HEK293 (cell line): Measurements from ENCODE around the gene CELSR3.

Experiments used
- CTCF ChIA-PET: fragments of 350-600 bp; formaldehyde crosslinking; extraction: SDS; loops from one replicate; lab custom pipeline; 2021; ENCODE audit warnings: antibody characterized with exemption; lab: Yijun Ruan, JAX
- POLR2A ChIA-PET: fragments of 300-600 bp; formaldehyde crosslinking; extraction: SDS; loops from one replicate; lab custom pipeline; 2020; ENCODE audit warnings: antibody characterized with exemption, inconsistent platforms; lab: Yijun Ruan, JAX
- H3K27ac ChIP-seq: fragments of 200-500 bp; sonication (Bioruptor generic); 2 replicates; pipeline ENCODE4 v1.5.1; 2014; ENCODE audit warnings: low read depth, low read length, control low read depth, inconsistent platforms; ENCODE audit errors: extremely low read depth
- H3K36me3 ChIP-seq, 2 experiments: fragments of 200-500 bp in 1 of 2; sonication (Bioruptor generic) in 1 of 2; 1 replicate in 1 of 2; 2 replicates in 1 of 2; pipeline ENCODE4 v1.5.1; 2014 to 2017; ENCODE audit warnings: inconsistent platforms in 2 of 2, low read length in 2 of 2; ENCODE audit not compliant: control insufficient read depth in 2 of 2, insufficient read depth in 1 of 2
- H3K4me1 ChIP-seq: fragments of 200-500 bp; sonication (Bioruptor generic); 2 replicates; pipeline ENCODE4 v1.5.1; 2014; ENCODE audit warnings: mild to moderate bottlenecking, low read length, inconsistent platforms; ENCODE audit not compliant: control insufficient read depth, insufficient read depth
- H3K4me3 ChIP-seq: 2 replicates; pipeline ENCODE4 v1.5.1; 2011; ENCODE audit warnings: low read depth, mild to moderate bottlenecking, control low read depth, low read length, moderate library complexity
- H3K9me3 ChIP-seq: fragments of 200-500 bp; sonication (Bioruptor generic); 2 replicates; pipeline ENCODE4 v1.5.1; 2014; ENCODE audit warnings: low read depth, low read length, inconsistent platforms; ENCODE audit not compliant: control insufficient read depth, insufficient read depth
- SP2 ChIP-seq: fragments of 450-650 bp; formaldehyde crosslinking; IDR thresholded peaks from 2 replicates; pipeline ENCODE4 v1.5.1; 2016; ENCODE audit warnings: missing biosample characterization, missing genetic modification characterization
- TRIM28 ChIP-seq: IDR thresholded peaks from 2 replicates; pipeline ENCODE4 v1.6.1; 2011; ENCODE audit warnings: low read length, control low read depth, borderline replicate concordance
- ZBTB1 ChIP-seq: fragments of 450-650 bp; formaldehyde crosslinking; IDR thresholded peaks from 2 replicates; pipeline ENCODE4 v1.5.1; 2016; ENCODE audit warnings: missing biosample characterization, missing genetic modification characterization
- ZBTB8A ChIP-seq: fragments of 450-650 bp; formaldehyde crosslinking; IDR thresholded peaks from 2 replicates; pipeline ENCODE4 v1.5.1; 2016; ENCODE audit warnings: missing biosample characterization, missing genetic modification characterization
- ZFP3 ChIP-seq: fragments of 450-650 bp; formaldehyde crosslinking; IDR thresholded peaks from 2 replicates; pipeline ENCODE4 v1.5.1; 2016; ENCODE audit warnings: low read depth, missing biosample characterization, missing genetic modification characterization
- ZNF140 ChIP-seq: fragments of 450-650 bp; formaldehyde crosslinking; IDR thresholded peaks from 2 replicates; pipeline ENCODE4 v1.5.1; 2016; ENCODE audit warnings: missing biosample characterization, missing genetic modification characterization
- ZNF146 ChIP-seq: fragments of 450-650 bp; formaldehyde crosslinking; IDR thresholded peaks from 2 replicates; pipeline ENCODE4 v1.5.1; 2016; ENCODE audit warnings: missing biosample characterization, missing genetic modification characterization
- ZNF214 ChIP-seq: fragments of 450-650 bp; formaldehyde crosslinking; IDR thresholded peaks from 2 replicates; pipeline ENCODE4 v1.5.1; 2017; ENCODE audit warnings: missing biosample characterization, mild to moderate bottlenecking, missing genetic modification characterization, borderline replicate concordance
- ZNF221 ChIP-seq: fragments of 450-650 bp; formaldehyde crosslinking; IDR thresholded peaks from 2 replicates; pipeline ENCODE4 v1.5.1; 2017; ENCODE audit warnings: missing biosample characterization, missing genetic modification characterization, borderline replicate concordance
- ZNF239 ChIP-seq: fragments of 450-650 bp; formaldehyde crosslinking; IDR thresholded peaks from 2 replicates; pipeline ENCODE4 v1.5.1; 2016; ENCODE audit warnings: missing biosample characterization, missing genetic modification characterization
- ZNF354C ChIP-seq: fragments of 450-650 bp; formaldehyde crosslinking; IDR thresholded peaks from 2 replicates; pipeline ENCODE4 v1.5.1; 2016; ENCODE audit warnings: missing biosample characterization, missing genetic modification characterization, low read depth, borderline replicate concordance
- ZNF391 ChIP-seq: fragments of 450-650 bp; formaldehyde crosslinking; IDR thresholded peaks from 2 replicates; pipeline ENCODE4 v1.5.1; 2016; ENCODE audit warnings: low read depth, missing biosample characterization, missing genetic modification characterization, borderline replicate concordance
- ZNF423 ChIP-seq: fragments of 450-650 bp; formaldehyde crosslinking; IDR thresholded peaks from 2 replicates; pipeline ENCODE4 v1.5.1; 2016; ENCODE audit warnings: missing biosample characterization, missing genetic modification characterization
- ZNF501 ChIP-seq: fragments of 450-650 bp; formaldehyde crosslinking; IDR thresholded peaks from 2 replicates; pipeline ENCODE4 v1.5.1; 2016; ENCODE audit warnings: missing biosample characterization, missing genetic modification characterization
- ZNF510 ChIP-seq: fragments of 450-650 bp; formaldehyde crosslinking; IDR thresholded peaks from 2 replicates; pipeline ENCODE4 v1.5.1; 2018; ENCODE audit warnings: mild to moderate bottlenecking, missing genetic modification characterization, missing biosample characterization; ENCODE audit not compliant: insufficient replicate concordance
- ZNF561 ChIP-seq: fragments of 450-650 bp; IDR thresholded peaks from 2 replicates; pipeline ENCODE4 v1.5.1; 2018; ENCODE audit warnings: missing biosample characterization, missing genetic modification characterization, borderline replicate concordance
- ZNF670 ChIP-seq: fragments of 450-650 bp; formaldehyde crosslinking; IDR thresholded peaks from 2 replicates; pipeline ENCODE4 v1.5.1; 2016; ENCODE audit warnings: missing biosample characterization, missing genetic modification characterization, low read depth
- ZNF707 ChIP-seq: fragments of 450-650 bp; formaldehyde crosslinking; IDR thresholded peaks from 2 replicates; pipeline ENCODE4 v1.5.1; 2016; ENCODE audit warnings: missing biosample characterization, missing genetic modification characterization
- TF ChIP-seq, protein P1 (sequence below): fragments of 450-650 bp; formaldehyde crosslinking; IDR thresholded peaks from 2 replicates; pipeline ENCODE4 v1.5.1; 2016; ENCODE audit warnings: missing biosample characterization, missing genetic modification characterization
- TF ChIP-seq, protein P2 (sequence below): fragments of 450-650 bp; formaldehyde crosslinking; IDR thresholded peaks from 2 replicates; pipeline ENCODE4 v1.5.1; 2016; ENCODE audit warnings: missing biosample characterization, missing genetic modification characterization
- TF ChIP-seq, protein P3 (sequence below): fragments of 450-650 bp; formaldehyde crosslinking; IDR thresholded peaks from 2 replicates; pipeline ENCODE4 v1.5.1; 2016; ENCODE audit warnings: missing biosample characterization, missing genetic modification characterization

Gene CELSR3

DNA sequence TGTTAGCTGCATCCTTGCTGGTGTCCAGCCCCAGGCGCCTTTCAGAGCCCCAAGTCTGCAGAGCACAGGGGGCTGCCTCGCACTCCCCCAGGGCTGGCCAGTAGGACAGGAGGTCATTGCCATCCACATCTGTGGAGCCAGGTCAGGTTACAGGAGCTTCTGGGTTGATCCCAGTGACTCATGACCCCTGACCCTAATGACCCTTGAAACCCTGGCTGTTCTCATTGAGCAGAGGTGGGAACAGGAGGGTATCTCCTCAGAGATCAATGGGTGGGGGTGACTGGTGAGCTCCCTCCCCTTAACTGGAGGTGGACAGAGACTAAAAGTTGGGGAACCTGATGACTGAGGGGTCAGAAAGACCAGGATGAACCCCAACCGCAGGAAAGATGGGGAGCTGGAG lies 21.3 kb downstream of the CELSR3 start:
- H3K4me1 ChIP-seq, result no peaks in the 10 kb centered on the region
- H3K36me3 ChIP-seq, result no peaks in the 10 kb centered on the region
- ChIA-PET CTCF (no interaction called here), POLR2A (no interaction called here)
- no peak overlapping the region for H3K27ac ChIP-seq
- H3K4me3 ChIP-seq, result no peak overlapping the region
- no peaks in the 10 kb centered on the region for H3K9me3 ChIP-seq
- no peak for TF ChIP-seq TRIM28
- TF ChIP-seq ZBTB1, result no peak

DNA sequence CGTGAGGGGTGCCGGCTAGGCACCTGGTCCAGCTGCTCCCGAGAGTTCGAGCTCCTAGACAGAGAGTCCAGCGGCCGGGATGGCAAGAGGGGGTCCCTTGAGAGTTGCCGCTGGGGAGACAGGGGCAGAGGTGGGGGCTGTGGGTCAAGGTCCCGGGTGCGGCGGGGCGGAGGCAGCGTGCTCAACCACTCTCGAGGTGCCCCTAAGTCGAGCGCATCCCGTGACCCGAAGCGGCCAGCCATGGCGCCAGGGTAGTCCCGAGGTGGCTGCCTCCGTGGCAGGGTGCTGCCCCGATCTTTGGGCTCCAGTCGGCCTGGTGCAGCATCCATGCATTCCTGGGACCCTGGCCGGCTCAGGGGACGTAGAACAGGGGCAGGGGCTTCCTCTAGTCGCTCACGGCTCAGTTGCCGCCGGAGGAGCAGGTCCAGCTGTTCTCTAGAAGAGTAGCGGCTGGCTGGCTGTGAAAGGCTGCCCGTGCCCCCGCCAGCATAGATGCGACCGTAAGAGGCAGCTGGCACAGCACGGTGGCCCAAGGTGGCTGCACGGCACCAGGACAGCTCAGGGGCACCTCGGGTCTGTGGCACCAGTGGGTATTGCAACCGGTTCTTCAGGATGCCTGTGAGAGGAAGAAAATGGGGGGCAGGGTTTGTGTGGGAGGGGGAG lies 22.6 kb downstream of the CELSR3 start:
- Histone ChIP-seq H3K4me3 (no peak overlapping the region), H3K4me1 (no peaks in the 10 kb centered on the region), H3K27ac (no peak overlapping the region), H3K36me3 (no peaks in the 10 kb centered on the region), H3K9me3 (no peaks in the 10 kb centered on the region)
- ChIA-PET CTCF (no interaction called here), POLR2A (no interaction called here)
- TF ChIP-seq ZNF214 (no peak), ZBTB8A (tag by site-specific recombination) (no peak), ZNF140 (tag by site-specific recombination) (no peak), ZNF561 (tag by site-specific recombination) (no peak), ZFP3 (no peak), ZNF391 (no peak), ZNF670 (tag by site-specific recombination) (no peak), ZNF354C (tag by site-specific recombination) (no peak), ZNF146 (no peak), ZNF501 (tag by site-specific recombination) (no peak), ZNF239 (tag by site-specific recombination) (no peak), ZNF423 (tag by site-specific recombination) (no peak), ZNF707 (no peak), ZNF221 (tag by site-specific recombination) (no peak), ZNF510 (no peak), SP2 (tag by site-specific recombination) (no peak)
- TF ChIP-seq, protein P1, sequence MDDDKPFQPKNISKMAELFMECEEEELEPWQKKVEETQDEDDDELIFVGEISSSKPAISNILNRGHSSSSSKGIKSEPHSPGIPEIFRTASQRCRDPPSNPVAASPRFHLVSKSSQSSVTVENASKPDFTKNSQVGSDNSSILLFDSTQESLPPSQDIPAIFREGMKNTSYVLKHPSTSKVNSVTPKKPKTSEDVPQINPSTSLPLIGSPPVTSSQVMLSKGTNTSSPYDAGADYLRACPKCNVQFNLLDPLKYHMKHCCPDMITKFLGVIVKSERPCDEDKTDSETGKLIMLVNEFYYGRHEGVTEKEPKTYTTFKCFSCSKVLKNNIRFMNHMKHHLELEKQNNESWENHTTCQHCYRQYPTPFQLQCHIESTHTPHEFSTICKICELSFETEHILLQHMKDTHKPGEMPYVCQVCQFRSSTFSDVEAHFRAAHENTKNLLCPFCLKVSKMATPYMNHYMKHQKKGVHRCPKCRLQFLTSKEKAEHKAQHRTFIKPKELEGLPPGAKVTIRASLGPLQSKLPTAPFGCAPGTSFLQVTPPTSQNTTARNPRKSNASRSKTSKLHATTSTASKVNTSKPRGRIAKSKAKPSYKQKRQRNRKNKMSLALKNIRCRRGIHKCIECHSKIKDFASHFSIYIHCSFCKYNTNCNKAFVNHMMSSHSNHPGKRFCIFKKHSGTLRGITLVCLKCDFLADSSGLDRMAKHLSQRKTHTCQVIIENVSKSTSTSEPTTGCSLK (tag by site-specific recombination), result no peak
- TF ChIP-seq, protein P2, sequence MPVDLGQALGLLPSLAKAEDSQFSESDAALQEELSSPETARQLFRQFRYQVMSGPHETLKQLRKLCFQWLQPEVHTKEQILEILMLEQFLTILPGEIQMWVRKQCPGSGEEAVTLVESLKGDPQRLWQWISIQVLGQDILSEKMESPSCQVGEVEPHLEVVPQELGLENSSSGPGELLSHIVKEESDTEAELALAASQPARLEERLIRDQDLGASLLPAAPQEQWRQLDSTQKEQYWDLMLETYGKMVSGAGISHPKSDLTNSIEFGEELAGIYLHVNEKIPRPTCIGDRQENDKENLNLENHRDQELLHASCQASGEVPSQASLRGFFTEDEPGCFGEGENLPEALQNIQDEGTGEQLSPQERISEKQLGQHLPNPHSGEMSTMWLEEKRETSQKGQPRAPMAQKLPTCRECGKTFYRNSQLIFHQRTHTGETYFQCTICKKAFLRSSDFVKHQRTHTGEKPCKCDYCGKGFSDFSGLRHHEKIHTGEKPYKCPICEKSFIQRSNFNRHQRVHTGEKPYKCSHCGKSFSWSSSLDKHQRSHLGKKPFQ (tag by site-specific recombination), result no peak
- TF ChIP-seq, protein P3, sequence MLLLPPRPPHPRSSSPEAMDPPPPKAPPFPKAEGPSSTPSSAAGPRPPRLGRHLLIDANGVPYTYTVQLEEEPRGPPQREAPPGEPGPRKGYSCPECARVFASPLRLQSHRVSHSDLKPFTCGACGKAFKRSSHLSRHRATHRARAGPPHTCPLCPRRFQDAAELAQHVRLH (tag by site-specific recombination), result no peak
